Glutamatergic neuron (in vitro differentiated cells): ENCODE data around the gene PTPN13. TPM values are rescaled to one million over a fixed set of nuclear protein-coding genes. Genes with fewer than 3 reads are reported as not detected.

Experiments used
- DNase-seq: peaks from one replicate; pipeline ENCODE4 v3.0.0; 2022
- H3K27ac Mint-ChIP-seq: one replicate; pipeline ENCODE4 v1.8.0; 2020; ENCODE audit warnings: mild to moderate bottlenecking, mixed read lengths, inconsistent platforms; ENCODE audit not compliant: unreplicated experiment
- H3K27me3 Mint-ChIP-seq: one replicate; pipeline ENCODE4 v1.8.0; 2020; ENCODE audit warnings: mild to moderate bottlenecking, moderate library complexity, mixed read lengths, inconsistent platforms; ENCODE audit not compliant: unreplicated experiment
- H3K36me3 Mint-ChIP-seq: one replicate; pipeline ENCODE4 v1.8.0; 2020; ENCODE audit warnings: mild to moderate bottlenecking, mixed read lengths, inconsistent platforms; ENCODE audit not compliant: unreplicated experiment
- H3K4me1 Mint-ChIP-seq: one replicate; pipeline ENCODE4 v1.8.0; 2020; ENCODE audit warnings: mild to moderate bottlenecking, low read depth, mixed read lengths, inconsistent platforms; ENCODE audit not compliant: unreplicated experiment
- H3K4me3 Mint-ChIP-seq: one replicate; pipeline ENCODE4 v1.8.0; 2020; ENCODE audit warnings: mild to moderate bottlenecking, mixed read lengths, inconsistent platforms; ENCODE audit not compliant: unreplicated experiment
- H3K9me3 Mint-ChIP-seq: one replicate; pipeline ENCODE4 v1.8.0; 2020; ENCODE audit warnings: mild to moderate bottlenecking, moderate library complexity, mixed read lengths, inconsistent platforms; ENCODE audit not compliant: unreplicated experiment
- CTCF ChIP-seq: fragments of 200-600 bp; sonication (generic); IDR thresholded peaks from one replicate; pipeline ENCODE4 v1.5.0; 2021; ENCODE audit not compliant: partially characterized antibody, unreplicated experiment
- total RNA-seq: library from RNA; stranded (reverse); fragmentation: NEBNext Ultra II Directional; extraction: Animal tissue kit (Norgen Biotek cat#: 25700); gene quantifications from one replicate; pipeline ENCODE4 v1.2.1, GENCODE V29; 2021; ENCODE audit not compliant: unreplicated experiment

The PTPN13 gene
- total RNA-seq, 1 donor from 2014 or later: 44.1 TPM

GRCh38 chr4:86837691-86838503 lies 243.8 kb downstream of the PTPN13 start:
- no peak for DNase-seq
- peaks cover 3% of the 10 kb centered on the region for H3K27me3 Mint-ChIP-seq
- peaks cover 2% of the 10 kb centered on the region for H3K9me3 Mint-ChIP-seq
- H3K36me3 Mint-ChIP-seq: no peaks in the 10 kb centered on the region
- H3K4me3 Mint-ChIP-seq: no peak overlapping the region
- no peak for TF ChIP-seq CTCF
- no peak overlapping the region for H3K27ac Mint-ChIP-seq
- H3K4me1 Mint-ChIP-seq: no peaks in the 10 kb centered on the region

- DNase-seq: no peak
- no peaks in the 10 kb centered on the region for H3K36me3 Mint-ChIP-seq
- no peak overlapping the region for H3K27ac Mint-ChIP-seq
- TF ChIP-seq CTCF: no peak
- H3K9me3 Mint-ChIP-seq: peaks cover 3% of the 10 kb centered on the region
- peaks cover 3% of the 10 kb centered on the region for H3K27me3 Mint-ChIP-seq
- H3K4me3 Mint-ChIP-seq: no peak overlapping the region
- H3K4me1 Mint-ChIP-seq: no peaks in the 10 kb centered on the region
Observed at GRCh38 chr4:86840858-86841257, 246.7 kb downstream of the PTPN13 start.

GRCh38 chr4:86841309-86841708 lies 247.2 kb downstream of the PTPN13 start:
- Mint-ChIP-seq H3K36me3 (no peaks in the 10 kb centered on the region), H3K4me3 (no peak overlapping the region), H3K4me1 (no peaks in the 10 kb centered on the region), H3K9me3 (peaks cover 3% of the 10 kb centered on the region), H3K27me3 (peaks cover 3% of the 10 kb centered on the region), H3K27ac (no peak overlapping the region)
- DNase-seq: no peak
- no peak for TF ChIP-seq CTCF

- Mint-ChIP-seq H3K27me3 (no peaks in the 10 kb centered on the region), H3K36me3 (no peaks in the 10 kb centered on the region), H3K9me3 (peaks cover 3% of the 10 kb centered on the region), H3K27ac (no peak overlapping the region), H3K4me3 (no peak overlapping the region), H3K4me1 (no peaks in the 10 kb centered on the region)
- TF ChIP-seq CTCF: no peak
- no peak for DNase-seq
Observed at GRCh38 chr4:86845593-86845992, 251.5 kb downstream of the PTPN13 start.

- H3K36me3 Mint-ChIP-seq: no peaks in the 10 kb centered on the region
- no peak for DNase-seq
- no peak for TF ChIP-seq CTCF
- no peaks in the 10 kb centered on the region for H3K4me1 Mint-ChIP-seq
- H3K4me3 Mint-ChIP-seq: no peak overlapping the region
- H3K27ac Mint-ChIP-seq: no peak overlapping the region
- H3K9me3 Mint-ChIP-seq: peaks cover 3% of the 10 kb centered on the region
- H3K27me3 Mint-ChIP-seq: no peaks in the 10 kb centered on the region
Observed at GRCh38 chr4:86846921-86847320, 252.8 kb downstream of the PTPN13 start.
